Measurements from ENCODE around the gene ZNF79.
"Not testable (repeated sequence)": the region's sequence is repeated elsewhere in the genome, so short reads cannot be mapped to it uniquely, and the experiment has no call there.

The ZNF79 gene

GRCh38 chr9:127458921-127459320 is 34.7 kb downstream of the ZNF79 start:
- TF ChIP-seq CTCF (IDR thresholded peaks at IDR 0.05; ENCODE audit: low read depth, low read length, missing control alignments) = no peak
- H3K4me3 ChIP-seq (ENCODE audit: low read depth, low read length) = no peak overlapping the region
- in situ Hi-C loops (cut with HindIII; ENCODE audit: low sequenced_read_pairs) = no loop called here
- DNase-seq (ENCODE audit: low read depth) = no peak

GRCh38 chr9:127463382-127463781 is 39.2 kb downstream of the ZNF79 start:
- no peak for DNase-seq (ENCODE audit: low read depth)
- H3K4me3 ChIP-seq (ENCODE audit: low read depth, low read length) = no peak overlapping the region
- in situ Hi-C loops (cut with HindIII; ENCODE audit: low sequenced_read_pairs) = no loop called here
- TF ChIP-seq CTCF (IDR thresholded peaks at IDR 0.05; ENCODE audit: low read depth, low read length, missing control alignments) = no peak

GRCh38 chr9:127463911-127464310 is 39.7 kb downstream of the ZNF79 start:
- in situ Hi-C loops (cut with HindIII; ENCODE audit: low sequenced_read_pairs) = no loop called here

GRCh38 chr9:127466407-127466917 is 42.3 kb downstream of the ZNF79 start:
- H3K4me3 ChIP-seq (ENCODE audit: low read depth, low read length); DNase-seq (ENCODE audit: low read depth); in situ Hi-C loops (cut with HindIII; ENCODE audit: low sequenced_read_pairs): not testable (repeated sequence)

More at GRCh38 chr9:127463911-127464310, 39.7 kb downstream of the ZNF79 start:
- no peak for DNase-seq (ENCODE audit: low read depth)
- H3K4me3 ChIP-seq (ENCODE audit: low read depth, low read length) = no peak overlapping the region
- TF ChIP-seq CTCF (IDR thresholded peaks at IDR 0.05; ENCODE audit: low read depth, low read length, missing control alignments) = no peak

- H3K4me3 ChIP-seq (ENCODE audit: low read depth, low read length) = no peak overlapping the region
- in situ Hi-C loops (cut with HindIII; ENCODE audit: low sequenced_read_pairs) = no loop called here
- DNase-seq (ENCODE audit: low read depth) = no peak
- TF ChIP-seq CTCF (IDR thresholded peaks at IDR 0.05; ENCODE audit: low read depth, low read length, missing control alignments) = no peak
Observed at GRCh38 chr9:127467621-127468020, 43.4 kb downstream of the ZNF79 start.

- in situ Hi-C loops (cut with HindIII; ENCODE audit: low sequenced_read_pairs) = no loop called here
- DNase-seq (ENCODE audit: low read depth) = no peak
- H3K4me3 ChIP-seq (ENCODE audit: low read depth, low read length) = no peak overlapping the region
- TF ChIP-seq CTCF (IDR thresholded peaks at IDR 0.05; ENCODE audit: low read depth, low read length, missing control alignments) = no peak
Observed at GRCh38 chr9:127470662-127471061, 46.5 kb downstream of the ZNF79 start.

- in situ Hi-C loops (cut with HindIII; ENCODE audit: low sequenced_read_pairs) = no loop called here
- DNase-seq (ENCODE audit: low read depth) = no peak
- H3K4me3 ChIP-seq (ENCODE audit: low read depth, low read length) = no peak overlapping the region
- TF ChIP-seq CTCF (IDR thresholded peaks at IDR 0.05; ENCODE audit: low read depth, low read length, missing control alignments) = no peak
Observed at GRCh38 chr9:127473501-127473900, 49.3 kb downstream of the ZNF79 start.
